GM21619 (cell line): ENCODE measurements around the gene LVRN.
"Not testable (repeated sequence)": the region's sequence is repeated elsewhere in the genome, so short reads cannot be mapped to it uniquely, and the experiment has no call there.

Experiments used
- ATAC-seq: cut with Tn5 transposase; IDR thresholded peaks from one replicate; pipeline ENCODE4 v1.9.1; 2021; ENCODE audit not compliant: unreplicated experiment

The LVRN gene

GRCh38 chr5:115962239-115962564 lies at the start of gene LVRN:
TSS of gene LVRN (plus strand) at chr5:115962475. CDS start at chr5:115962618, 143 bp downstream.
- ATAC-seq = no peak

GRCh38 chr5:115913623-115914400 lies 48.5 kb upstream of the LVRN start:
- ATAC-seq = not testable (repeated sequence)

DNA sequence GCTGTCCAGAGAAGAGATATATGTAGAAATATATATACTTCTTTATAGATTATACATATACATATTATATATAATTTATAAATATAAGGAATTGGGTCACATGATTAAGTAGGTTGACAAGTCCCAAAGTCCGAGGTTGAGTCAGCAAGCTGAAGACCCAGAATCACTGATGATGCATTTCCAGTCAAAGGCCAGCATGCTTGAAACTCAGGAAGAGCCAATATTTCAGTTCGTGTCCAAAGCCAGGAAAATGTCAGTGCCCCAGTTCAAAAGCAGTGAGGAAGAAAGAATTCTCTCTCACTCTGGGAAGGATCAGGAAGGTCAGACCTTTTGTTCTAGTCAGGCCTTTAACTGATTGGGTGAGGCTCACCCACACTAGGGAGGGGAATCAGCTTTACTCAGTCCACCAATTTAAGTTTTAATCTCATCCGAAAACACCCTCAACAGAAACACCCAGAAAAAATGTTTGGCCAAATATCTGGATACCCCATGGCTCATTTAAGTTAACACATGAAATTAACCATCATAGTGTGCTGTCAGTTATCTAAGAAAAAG lies 42.0 kb upstream of the LVRN start:
- ATAC-seq = no peak

DNA sequence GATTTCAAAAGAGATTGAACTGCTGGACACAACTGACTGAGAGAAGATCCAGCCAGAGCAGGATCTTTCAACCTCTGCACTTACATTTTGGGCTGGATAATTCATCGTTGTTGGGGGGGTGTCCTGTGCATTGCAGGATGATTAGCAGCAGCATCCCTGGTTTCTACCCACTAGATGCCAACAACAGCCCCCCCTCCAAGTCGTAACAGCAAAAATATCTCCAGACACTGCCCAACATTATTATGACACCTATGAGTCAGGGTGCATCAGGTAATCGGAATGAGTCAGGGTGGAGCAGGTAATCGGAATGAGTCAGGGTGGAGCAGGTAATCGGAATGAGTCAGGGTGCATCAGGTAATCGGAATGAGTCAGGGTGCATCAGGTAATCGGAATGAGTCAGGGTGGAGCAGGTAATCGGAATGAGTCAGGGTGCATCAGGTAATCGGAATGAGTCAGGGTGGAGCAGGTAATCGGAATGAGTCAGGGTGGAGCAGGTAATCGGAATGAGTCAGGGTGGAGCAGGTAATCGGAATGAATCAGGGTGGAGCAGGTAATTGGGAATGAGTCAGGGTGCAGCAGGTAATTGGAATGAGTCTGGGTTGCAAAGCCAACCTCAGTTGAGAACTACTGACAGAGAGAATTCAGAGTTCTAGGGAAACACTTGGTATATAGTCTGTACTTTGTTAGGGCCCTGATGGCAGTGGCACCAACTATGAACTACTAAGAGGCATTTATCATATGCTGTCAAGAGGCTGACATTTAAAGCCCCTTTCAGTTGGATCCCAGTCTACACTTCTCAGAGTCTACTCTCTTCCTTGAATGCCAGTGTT lies 33.5 kb upstream of the LVRN start:
- not testable (repeated sequence) for ATAC-seq

GRCh38 chr5:115930171-115930570 lies 32.1 kb upstream of the LVRN start:
- ATAC-seq = not testable (repeated sequence)

DNA sequence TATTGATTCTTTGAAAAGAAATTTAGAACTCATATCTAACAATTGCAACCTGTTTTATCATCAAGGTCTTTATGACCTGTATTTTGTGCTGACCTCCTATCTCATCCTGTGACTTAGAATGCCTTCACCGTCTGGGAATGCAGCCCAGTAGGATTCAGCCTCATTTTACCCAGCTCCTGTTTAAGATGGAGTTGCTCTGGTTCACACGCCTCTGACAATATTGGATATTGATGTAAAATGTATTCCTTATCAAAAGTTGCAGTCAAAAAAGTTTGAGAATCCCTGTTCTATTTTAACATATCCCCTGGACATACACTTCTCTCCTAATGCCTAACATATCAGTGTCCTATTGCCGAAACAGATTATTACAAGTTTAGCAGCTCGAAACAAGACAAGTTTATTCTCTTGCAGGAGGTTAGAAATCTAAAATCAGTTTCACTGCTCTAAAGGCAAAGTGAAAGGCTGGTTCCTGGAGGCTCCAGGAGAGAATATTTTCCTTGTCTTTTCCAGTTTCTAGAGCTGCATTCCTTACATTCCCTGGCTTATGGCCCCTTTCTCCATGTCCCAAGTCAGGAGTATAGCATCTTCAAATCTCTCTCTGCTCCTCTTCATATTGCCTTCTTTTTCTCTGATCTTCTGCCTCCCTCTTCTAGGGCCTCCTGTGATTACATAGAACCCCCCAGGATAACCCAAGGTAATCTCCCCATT lies 31.5 kb upstream of the LVRN start:
- ATAC-seq = no peak

- no peak for ATAC-seq
Measured at GRCh38 chr5:115932991-115933390, 29.3 kb upstream of the LVRN start.

GRCh38 chr5:115934388-115934974 lies 27.8 kb upstream of the LVRN start:
- no peak for ATAC-seq

DNA sequence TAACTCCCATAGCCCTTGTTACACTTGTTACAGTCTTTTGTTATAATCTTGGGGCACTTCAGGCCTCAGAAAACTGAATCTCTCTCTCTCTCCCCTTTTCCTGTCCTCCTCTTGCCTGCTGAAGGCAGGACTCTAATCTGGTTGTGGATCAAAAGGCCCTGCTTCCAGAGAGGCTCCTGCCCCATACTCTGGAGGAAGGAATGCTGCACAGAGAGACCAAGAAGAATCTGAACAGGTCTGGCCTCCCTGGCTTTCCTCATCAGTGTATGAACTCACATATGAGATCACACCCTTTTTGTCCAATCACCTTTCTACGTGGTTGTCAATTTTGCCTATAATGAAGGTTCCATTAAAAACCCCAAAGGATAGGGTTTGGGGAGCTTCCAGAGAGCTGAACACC lies 26.2 kb upstream of the LVRN start:
- ATAC-seq = no peak

DNA sequence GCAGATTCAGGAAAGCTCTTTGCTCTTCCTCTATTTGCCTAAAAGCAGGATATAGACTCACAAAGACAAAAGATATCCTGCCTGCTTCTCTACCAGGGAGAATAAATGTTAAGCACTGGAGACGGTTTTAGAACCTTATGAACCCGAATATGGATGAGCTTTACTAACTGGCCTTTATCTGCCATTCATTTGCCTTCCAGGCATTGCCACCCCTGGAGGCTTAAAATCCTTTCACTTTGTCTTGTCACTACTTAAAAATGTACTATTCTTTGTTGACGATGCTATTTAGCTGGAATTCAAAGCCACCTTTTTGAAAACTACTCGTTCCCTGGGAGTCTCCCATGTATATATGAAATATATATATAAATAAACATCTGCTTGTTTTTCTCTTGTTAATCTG lies 23.2 kb upstream of the LVRN start:
- no peak for ATAC-seq

DNA sequence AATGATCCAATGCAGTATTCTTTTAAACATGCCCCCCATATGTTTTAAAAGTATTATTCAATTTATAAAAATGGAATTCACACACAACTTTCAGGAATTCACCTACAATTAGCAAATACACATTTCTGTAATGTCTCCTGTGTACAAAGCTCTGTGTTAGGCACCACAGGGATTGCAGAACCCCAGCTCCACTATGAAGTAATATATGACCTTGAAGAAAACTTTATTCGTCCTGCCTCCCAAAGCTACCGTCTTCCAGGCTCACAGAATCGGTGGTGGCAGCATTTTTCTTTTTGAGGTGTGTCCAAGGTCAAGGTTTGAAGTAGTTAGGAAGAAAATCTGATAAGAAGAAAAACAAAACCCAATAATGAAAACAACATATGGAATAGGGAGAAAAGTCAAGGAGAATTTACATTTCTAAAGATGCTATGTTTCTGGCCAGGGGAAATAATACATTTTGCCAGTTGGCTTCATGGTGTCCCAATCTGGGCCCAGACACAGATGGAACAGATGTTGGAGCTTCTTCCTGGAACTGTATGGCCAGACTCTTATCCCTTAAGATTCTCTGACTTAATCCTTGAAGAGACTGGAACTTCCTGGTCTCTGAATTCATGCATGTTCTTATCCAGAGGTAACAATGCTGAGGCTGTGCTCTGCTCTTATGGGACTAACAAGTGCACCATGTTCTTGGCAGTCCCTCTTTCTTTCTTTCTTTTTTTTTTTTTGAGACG lies 22.0 kb upstream of the LVRN start:
- ATAC-seq = no peak

- no peak for ATAC-seq
Measured at GRCh38 chr5:115941051-115941675, 21.1 kb upstream of the LVRN start.

DNA sequence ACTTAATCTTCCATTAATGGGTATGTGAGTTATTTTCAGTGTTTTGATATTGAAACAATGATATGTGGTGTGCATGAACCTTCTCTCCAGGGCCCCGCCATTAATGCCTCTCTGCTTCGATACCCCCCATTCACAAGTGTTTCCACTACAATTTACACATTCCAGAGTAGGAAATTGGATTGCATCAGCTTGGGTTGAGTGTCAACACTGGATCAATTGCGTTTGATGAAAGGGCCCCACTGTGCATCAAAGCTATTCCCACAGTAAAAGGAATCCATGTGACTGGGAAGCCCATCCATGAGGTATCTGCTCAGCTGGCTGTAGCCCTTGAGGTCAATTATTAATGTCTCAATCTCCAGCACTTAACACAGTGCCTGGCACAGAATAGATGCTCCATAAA lies 17.8 kb upstream of the LVRN start:
- no peak for ATAC-seq

- ATAC-seq = no peak
Measured at GRCh38 chr5:115946655-115947054, 15.6 kb upstream of the LVRN start.

DNA sequence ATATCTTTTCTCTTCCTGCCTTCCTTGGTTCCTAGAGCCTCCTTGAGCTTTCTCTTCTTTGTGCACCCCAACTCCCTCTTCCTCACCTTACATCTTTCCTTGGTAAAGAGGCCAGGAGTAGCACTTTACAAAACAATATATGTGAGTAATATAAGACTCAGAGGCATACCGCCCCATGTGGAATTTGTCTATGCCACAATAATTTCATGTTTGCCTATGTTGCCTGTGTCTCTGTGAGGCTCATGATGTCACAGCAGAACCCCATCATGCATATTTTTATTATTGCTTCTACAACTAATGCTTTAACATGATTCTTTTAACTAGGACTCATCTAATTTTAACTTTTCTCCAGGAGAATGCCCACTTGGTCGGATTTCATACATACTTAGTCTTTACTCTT lies 15.0 kb upstream of the LVRN start:
- no peak for ATAC-seq

DNA sequence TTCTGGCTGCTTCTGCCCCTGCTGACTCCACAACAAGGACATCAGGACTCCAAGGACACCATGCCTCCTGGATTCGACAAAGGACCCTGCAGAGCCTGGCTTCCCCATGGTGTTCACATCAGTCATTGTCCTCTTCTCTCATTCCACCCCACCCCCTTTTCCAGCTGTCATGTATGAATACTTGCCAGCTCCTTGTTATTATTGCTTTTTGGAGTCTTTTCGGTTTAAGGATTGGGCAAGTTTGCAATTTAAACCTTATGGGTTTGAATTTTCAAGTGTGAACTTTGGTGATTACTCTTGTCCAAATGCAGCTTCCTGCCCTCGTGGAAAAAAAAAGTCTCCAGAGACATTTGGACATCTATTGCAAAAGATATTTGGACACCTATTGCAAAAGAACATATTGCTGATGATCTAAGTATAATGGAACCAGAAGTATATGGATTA lies 14.2 kb upstream of the LVRN start:
- no peak for ATAC-seq

DNA sequence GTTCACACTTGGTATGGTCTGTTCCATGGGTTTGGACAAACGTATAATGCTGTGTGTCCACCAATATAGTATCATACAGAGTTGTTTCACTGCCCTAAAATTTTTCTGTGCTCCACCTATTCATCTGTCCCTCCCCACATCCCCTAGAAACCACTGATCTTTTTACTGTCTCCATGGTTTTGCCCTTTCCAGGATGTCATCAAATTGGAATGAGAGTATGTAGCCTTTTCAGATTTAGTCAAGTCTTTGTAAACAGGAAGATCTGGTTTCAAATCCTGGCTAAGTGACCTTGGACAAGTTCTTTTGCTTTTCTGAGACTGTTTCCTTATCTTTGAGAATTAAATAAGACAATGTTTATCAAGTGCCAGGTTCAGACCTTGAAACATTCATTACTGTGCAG lies 13.2 kb upstream of the LVRN start:
- ATAC-seq = no peak

GRCh38 chr5:115952588-115952987 lies 9.7 kb upstream of the LVRN start:
- no peak for ATAC-seq

- no peak for ATAC-seq
Measured at GRCh38 chr5:115954144-115954543, 8.1 kb upstream of the LVRN start.

DNA sequence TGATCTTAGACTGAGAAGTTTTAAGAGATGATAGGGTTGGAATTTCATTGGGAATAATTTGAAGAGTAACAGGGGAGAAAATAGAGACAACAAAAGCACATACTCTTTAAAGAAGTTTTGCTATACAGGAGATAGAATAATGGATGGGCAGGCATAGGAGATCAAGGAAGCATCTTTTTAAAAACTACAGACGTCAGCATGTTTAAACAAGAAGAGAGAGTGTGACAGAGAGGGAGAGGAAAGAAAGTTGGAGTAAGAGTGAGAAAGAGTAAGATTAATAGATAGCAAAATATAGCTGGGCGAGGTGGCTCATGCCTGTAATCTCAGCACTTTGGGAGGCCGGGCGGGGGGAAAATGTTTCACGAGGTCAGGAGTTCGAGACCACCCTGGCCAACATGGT lies 5.3 kb upstream of the LVRN start:
- no peak for ATAC-seq
